ENCODE data around the gene MKI67. TPM values are rescaled to one million over a fixed set of nuclear protein-coding genes. Genes with fewer than 3 reads are reported as not detected.
"Not testable (repeated sequence)": the region's sequence is repeated elsewhere in the genome, so short reads cannot be mapped to it uniquely, and the experiment has no call there.

MKI67 gene
- total and polyA plus RNA-seq, 8 donors: 0.61 to 60.8 (median 7.7) TPM

- H3K4me3 ChIP-seq: no peak overlapping the region
- H3K4me1 ChIP-seq: no peaks in the 10 kb centered on the region
- no peak for DNase-seq
- peaks cover 9 to 38% (median 26%) of the 10 kb centered on the region in 4 donors for H3K9me3 ChIP-seq
- intact Hi-C loops (cut with DNase I; ENCODE audit: low total_unique reads): no loop called here
- peaks cover 0 to 22% (median under 1%) of the 10 kb centered on the region in 3 donors for H3K27me3 ChIP-seq
- 71 to 87% (median 77%) methylated on average over 1 of the region's 1 CpG for WGBS, 5 donors
- TF ChIP-seq POLR2A (IDR thresholded peaks at IDR 0.05): no peak
- no peak for TF ChIP-seq POLR2AphosphoS5 (IDR thresholded peaks at IDR 0.05)
- no peak for TF ChIP-seq EP300 (IDR thresholded peaks at IDR 0.05)
- TF ChIP-seq CTCF (IDR thresholded peaks at IDR 0.05): no peak
- no peaks in the 10 kb centered on the region for H3K36me3 ChIP-seq
- H3K27ac ChIP-seq: no peak overlapping the region
These were observed 46.5 kb upstream of the MKI67 start for GRCh38 chr10:128172756-128173155.

- intact Hi-C loops (cut with DNase I; ENCODE audit: low total_unique reads): no loop called here
- no peak for DNase-seq
- Histone ChIP-seq H3K27me3 (peaks cover 0 to 21% (median 0%) of the 10 kb centered on the region in 3 donors), H3K9me3 (peaks cover 3 to 36% (median 20%) of the 10 kb centered on the region in 4 donors), H3K4me3 (no peak overlapping the region), H3K27ac (no peak overlapping the region), H3K4me1 (no peaks in the 10 kb centered on the region), H3K36me3 (no peaks in the 10 kb centered on the region)
- TF ChIP-seq POLR2AphosphoS5 (IDR thresholded peaks at IDR 0.05) (no peak), EP300 (IDR thresholded peaks at IDR 0.05) (no peak), CTCF (IDR thresholded peaks at IDR 0.05) (no peak), POLR2A (IDR thresholded peaks at IDR 0.05) (no peak)
- 74 to 91% (median 85%) methylated on average over 8 of the region's 8 CpGs for WGBS, 5 donors
These were observed 43.7 kb upstream of the MKI67 start for GRCh38 chr10:128169811-128170379.

- WGBS, 5 donors: 81 to 93% (median 88%) methylated on average over 3 of the region's 3 CpGs
- Histone ChIP-seq H3K4me3 (no peak overlapping the region), H3K27ac (no peak overlapping the region), H3K27me3 (peaks cover 0 to 26% (median 0%) of the 10 kb centered on the region in 3 donors), H3K9me3 (peaks cover 0 to 17% (median 8%) of the 10 kb centered on the region in 4 donors), H3K36me3 (no peaks in the 10 kb centered on the region), H3K4me1 (no peaks in the 10 kb centered on the region)
- DNase-seq: no peak
- TF ChIP-seq POLR2A (IDR thresholded peaks at IDR 0.05) (no peak), POLR2AphosphoS5 (IDR thresholded peaks at IDR 0.05) (no peak), CTCF (IDR thresholded peaks at IDR 0.05) (no peak), EP300 (IDR thresholded peaks at IDR 0.05) (no peak)
- intact Hi-C loops (cut with DNase I; ENCODE audit: low total_unique reads): no loop called here
These were observed 41.8 kb upstream of the MKI67 start for GRCh38 chr10:128167926-128168520.

GRCh38 chr10:128167123-128167522, 40.9 kb upstream of the MKI67 start:
- H3K4me3 ChIP-seq; H3K27ac ChIP-seq; DNase-seq; H3K4me1 ChIP-seq; H3K9me3 ChIP-seq; intact Hi-C loops (cut with DNase I; ENCODE audit: low total_unique reads); H3K36me3 ChIP-seq: not testable (repeated sequence)
- 88 to 94% (median 93%) methylated on average over 6 of the region's 6 CpGs for WGBS, 5 donors
- peaks cover 0 to 23% (median 0%) of the 10 kb centered on the region in 3 donors for H3K27me3 ChIP-seq

GRCh38 chr10:128166151-128166550, 39.9 kb upstream of the MKI67 start:
- 62 to 78% (median 70%) methylated on average over 2 of the region's 2 CpGs for WGBS, 5 donors
- intact Hi-C loops (cut with DNase I; ENCODE audit: low total_unique reads): no loop called here

More at GRCh38 chr10:128166151-128166550, 39.9 kb upstream of the MKI67 start:
- Histone ChIP-seq H3K4me3 (no peak overlapping the region), H3K27me3 (peaks cover 0 to 23% (median 0%) of the 10 kb centered on the region in 3 donors), H3K9me3 (no peaks in the 10 kb centered on the region), H3K36me3 (no peaks in the 10 kb centered on the region), H3K4me1 (no peaks in the 10 kb centered on the region), H3K27ac (no peak overlapping the region)
- TF ChIP-seq POLR2A (IDR thresholded peaks at IDR 0.05): no peak
- TF ChIP-seq CTCF (IDR thresholded peaks at IDR 0.05): no peak
- no peak for TF ChIP-seq EP300 (IDR thresholded peaks at IDR 0.05)
- TF ChIP-seq POLR2AphosphoS5 (IDR thresholded peaks at IDR 0.05): no peak
- DNase-seq: no peak

Data from stomach (tissue), 9 donors.